GM19328 (cell line): ENCODE results near the gene HCFC1R1.

Experiments used
- ATAC-seq: cut with Tn5 transposase; IDR thresholded peaks from one replicate; pipeline ENCODE4 v1.9.1; 2021; ENCODE audit warnings: mild to moderate bottlenecking, moderate library complexity; ENCODE audit not compliant: unreplicated experiment

The HCFC1R1 gene

DNA sequence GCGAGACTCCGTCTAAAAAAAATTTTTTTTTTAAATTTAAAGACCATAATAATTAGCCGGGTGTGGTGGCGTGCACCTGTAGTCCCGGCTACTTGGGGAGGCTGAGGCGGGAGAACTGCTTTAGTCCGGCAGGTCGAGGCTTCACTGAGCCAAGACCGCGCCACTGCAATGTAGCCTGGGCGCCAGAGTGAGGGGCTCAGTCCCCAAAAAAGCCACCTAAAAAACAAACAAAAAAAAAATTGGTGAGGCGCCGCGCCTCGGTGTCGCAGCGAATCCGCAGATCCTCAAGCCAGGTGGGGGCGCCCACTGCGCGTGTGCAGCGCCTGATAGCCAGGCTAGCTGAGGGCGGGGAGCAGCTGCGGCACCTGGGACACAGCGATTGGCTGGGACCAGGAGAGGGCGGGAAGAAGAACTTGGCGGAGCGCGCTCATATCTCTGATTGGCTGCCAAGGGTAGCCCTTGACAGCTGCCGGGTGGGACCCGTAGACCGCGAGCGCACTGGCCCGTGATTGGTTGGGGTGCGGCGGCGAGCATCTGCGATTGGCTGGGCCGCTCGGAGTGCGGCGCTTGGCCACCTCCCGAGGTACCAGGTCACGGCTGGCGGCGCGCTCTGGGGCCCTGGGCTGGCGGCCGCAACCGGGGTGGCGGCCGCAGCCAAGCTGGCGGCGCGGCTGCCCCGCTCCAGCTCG, 20.0 kb downstream of the HCFC1R1 start:
- ATAC-seq, result peak; percentile 98

DNA sequence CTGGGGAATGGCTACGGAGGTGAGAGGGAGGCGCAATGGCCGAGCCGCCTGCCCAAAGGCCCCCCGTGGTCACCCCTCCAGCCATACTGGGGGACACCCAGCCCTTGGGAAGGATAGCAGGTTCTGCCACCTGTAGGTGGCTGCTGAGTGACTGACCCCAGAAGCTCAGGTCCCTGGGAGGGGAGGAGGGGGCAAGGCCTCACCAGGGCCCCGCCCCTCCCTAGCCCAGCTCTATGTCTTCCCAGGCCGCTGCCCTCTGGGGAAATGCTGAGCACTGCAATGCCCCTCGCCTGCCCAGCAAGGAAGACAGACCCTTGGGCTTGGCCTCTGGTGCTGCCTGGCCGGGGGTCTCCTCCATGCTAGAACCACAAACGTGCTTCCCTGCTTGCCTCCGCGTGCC, 22.4 kb downstream of the HCFC1R1 start:
- no peak for ATAC-seq

DNA sequence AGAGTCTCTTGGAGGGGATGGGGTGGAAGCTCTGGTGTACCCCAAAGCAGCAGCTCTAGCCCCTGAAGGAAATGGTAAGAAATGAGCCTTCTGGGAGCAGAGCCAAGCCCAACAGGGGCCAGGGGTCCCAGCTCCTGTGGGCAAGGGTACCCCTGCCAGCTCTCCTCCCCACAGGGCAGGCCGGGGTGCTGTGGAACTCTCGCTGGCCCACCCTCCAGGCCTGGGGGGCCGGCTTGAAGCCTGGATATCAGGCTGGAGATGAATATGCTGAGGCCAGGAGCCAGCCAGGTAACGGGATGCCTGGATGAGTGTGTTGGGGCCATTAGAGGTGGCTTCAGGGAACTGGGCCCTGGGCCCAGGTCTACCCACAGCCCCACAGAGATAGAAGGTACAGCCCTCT, 23.2 kb downstream of the HCFC1R1 start:
- no peak for ATAC-seq

DNA sequence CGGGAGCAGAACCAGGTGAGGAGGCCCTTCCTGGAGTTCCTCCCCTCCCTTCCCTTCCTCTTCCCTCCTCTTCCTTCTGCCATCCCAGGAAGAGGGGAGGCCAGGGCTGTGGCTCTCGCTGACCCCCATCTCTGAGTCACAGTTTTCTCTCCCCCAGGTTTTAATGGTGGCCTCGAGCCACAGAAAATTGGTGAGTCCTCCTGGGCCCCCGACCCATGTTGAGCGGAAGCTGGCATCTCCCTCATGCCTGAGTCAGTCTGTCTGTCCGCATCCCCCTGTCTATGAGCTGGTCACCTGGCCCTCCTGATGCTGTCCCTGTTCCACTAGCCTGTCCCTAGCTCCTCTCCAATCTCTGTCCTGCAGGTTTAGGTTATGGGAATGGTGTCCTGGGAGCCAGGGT, 23.8 kb downstream of the HCFC1R1 start:
- no peak for ATAC-seq

DNA sequence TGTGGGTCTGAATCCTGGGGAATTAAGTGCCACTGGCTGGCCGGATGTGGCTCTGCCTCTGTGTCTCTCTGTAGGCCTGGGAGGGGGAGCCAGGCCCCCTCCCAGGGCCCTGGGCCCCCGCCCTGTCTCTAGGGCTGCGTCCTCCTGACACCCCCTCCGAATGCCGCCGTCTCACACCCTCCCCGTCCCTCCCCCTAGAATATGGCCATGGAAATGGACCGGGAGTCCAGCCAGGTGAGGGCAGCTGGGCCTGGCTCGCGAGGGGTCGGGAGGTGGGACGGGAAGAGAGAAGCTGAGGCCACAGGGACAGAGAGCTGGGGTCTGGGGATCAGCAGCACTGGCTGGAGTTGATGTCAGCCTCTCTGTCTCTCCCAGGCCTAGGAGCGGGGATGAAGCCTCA, 27.4 kb downstream of the HCFC1R1 start:
- ATAC-seq, result no peak

DNA sequence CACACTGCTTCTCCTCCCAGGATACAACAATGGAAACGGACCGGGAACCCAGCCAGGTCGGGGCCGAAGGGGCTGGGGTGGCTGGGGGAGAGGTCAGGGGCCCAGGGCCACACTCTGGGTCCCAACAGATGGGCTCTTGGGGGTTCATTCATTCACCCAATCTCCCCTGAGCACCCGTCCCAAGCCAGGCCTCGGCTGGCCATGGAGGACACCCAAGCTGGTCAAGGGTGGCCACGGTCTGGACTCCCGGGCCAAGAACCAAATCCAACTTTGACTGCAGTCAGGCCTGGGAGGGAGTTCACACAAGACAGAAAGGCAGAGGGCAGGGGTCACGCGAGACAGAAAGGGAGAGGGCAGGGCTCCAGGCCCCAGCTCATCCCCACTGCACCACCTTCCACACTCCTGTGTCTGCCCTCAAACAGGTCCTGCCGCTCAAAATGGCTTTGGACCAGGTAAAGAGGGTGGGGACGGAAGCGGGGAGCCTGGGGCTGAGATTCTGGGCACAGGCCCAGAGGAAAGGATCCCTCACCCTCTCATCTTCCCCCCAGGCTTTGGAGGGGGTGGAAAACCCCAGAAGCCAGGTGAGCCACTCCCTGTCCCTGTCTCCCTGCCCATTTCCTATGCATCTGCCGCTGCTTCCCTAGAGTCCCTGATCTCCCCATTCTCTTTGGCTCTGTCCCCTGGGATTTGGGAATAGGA, 31.2 kb downstream of the HCFC1R1 start:
- no peak for ATAC-seq

DNA sequence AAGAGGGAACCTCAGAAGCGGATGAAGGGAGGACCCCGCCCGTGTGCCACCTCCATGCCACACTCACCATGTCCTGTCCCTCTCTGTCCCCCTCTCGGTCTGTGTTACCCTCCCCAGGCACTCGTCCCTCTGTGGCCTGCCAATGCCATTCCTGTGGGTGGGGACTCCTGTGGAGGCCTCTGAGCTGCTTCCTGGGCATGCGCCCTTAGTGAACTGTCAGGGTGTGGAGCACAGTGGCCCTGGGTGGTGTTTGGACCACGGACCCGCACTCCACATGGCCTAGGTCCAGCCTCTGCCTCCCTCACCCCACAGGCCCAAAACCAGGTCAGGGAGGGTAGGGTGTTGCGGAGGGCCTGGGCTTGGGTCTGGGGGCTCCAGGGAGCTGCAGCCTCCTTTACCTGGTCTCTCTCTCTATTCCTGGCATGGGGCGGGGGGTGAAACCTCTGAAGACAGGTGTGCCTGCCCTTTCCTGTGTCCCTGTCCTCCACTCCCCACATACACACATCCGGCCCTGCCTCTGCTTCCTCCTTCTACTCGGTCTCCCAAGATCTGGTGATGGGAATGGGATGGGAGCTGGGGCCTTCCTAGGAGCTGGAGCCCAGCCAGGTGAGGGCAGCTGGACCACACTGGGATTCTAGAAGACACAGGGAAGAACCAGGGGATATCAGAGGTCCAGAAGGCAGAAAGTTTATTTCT, 32.0 kb downstream of the HCFC1R1 start:
- ATAC-seq, result no peak

DNA sequence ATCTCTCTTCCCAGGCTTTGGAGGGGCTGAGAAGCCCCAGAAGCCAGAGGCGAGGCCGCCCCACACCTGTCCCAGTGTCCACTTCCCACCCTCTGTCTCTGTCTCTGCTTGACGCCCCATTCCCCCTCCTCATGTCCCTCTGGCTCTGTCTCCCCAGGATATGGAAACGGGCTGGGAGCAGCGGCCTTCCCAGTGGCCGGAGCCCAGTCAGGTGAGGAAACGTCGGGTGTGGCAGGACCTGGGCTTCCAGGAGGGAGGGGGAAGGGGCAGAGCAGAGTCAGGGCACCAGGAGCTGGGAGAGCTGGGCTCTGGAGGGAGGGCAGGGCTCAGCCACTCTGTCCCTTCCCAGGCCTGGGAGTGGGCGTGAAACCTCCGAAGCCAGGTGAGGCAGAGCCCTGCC, 32.9 kb downstream of the HCFC1R1 start:
- ATAC-seq, result no peak

DNA sequence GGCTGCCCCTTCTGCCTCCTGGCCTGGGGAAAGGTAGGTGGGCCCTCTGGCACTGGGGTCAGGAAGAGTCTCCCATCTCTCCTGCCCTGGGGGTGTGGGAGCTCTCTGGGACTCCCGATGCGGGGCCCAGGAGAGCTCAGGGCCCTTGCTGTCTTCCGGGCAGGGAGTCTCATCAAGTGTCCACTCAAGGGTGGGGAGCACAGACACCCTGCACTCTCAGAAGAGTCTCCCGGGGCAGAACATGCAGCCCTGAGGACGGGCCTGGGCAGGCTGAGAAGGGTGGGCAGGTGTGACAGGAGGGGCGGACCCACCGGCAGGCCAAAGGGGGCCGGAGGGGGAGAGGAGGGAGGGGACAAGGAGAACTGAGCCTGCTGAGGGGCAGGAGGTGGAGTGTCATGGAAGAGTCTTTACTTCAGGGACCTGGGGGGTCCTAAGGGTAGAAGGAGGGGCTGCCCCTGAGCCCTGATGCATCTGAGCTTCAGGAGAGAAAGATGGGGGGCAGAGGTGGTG, 35.1 kb downstream of the HCFC1R1 start:
- no peak for ATAC-seq

DNA sequence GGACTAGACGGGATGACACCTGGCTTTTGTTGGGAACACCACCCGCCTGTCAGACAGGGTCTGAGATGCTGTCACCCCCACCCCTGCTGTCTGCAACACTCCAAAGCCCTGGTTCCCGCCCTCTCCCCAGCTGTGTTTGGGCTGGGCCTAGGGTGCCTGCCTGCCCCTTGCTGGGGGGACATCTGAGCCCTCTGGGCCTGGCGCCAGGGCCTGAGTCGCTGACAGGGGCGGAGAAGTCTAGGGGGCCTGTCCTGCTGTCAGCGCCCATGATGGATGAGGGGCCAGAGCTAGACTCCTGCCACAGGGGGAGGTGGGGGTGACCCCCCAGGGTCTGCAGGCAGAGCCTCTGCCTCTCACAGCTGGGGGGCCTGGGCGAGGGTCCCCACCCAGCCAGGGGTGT, 35.9 kb downstream of the HCFC1R1 start:
- no peak for ATAC-seq

DNA sequence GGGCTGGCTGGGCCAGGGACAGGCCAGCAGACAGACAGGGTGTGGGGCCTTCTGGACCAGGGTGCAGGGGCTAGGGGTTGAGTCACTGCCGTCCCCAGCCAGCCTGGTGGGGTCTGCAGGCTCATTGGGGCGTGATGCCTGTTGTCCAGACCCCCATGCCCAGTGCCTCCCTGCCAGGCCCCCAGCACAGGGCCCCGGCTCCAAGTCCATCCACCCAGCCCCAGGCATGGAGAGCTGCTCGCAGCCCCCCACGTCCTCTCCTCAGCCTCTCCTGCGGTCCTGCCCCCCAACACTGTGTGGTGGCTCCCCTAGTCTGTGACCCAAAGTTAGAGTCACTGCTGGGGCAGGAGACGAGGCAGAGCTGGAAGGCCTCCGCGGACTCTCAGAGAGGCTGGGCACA, 36.5 kb downstream of the HCFC1R1 start:
- ATAC-seq, result no peak

DNA sequence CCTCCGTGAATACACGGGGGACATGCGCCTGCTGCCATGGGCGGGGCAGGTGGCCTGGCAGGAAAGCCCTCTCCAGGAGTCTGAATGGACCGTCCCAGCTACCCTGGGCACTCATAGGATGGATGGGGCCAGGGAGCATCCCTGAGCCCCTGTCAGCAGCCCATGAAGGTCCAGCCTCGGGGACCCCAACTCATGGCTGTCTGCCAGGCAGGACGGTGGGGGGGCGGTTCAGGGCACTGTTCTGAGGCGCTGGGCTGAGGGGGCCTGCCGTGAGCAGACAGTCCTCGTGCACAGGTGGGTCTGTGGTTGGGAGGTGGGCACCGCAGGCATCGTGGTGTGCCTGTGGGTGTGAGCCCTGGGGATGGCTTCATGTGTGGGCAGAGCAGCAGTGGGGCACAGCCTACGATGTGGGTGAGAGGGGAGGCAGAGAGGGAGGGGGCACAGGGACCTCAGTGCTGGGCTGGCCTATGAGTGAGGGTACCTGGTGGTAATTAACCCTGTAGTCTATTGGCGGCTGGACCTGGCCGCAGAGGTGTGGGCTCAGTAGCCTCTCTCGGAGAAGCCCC, 37.0 kb downstream of the HCFC1R1 start:
- no peak for ATAC-seq

DNA sequence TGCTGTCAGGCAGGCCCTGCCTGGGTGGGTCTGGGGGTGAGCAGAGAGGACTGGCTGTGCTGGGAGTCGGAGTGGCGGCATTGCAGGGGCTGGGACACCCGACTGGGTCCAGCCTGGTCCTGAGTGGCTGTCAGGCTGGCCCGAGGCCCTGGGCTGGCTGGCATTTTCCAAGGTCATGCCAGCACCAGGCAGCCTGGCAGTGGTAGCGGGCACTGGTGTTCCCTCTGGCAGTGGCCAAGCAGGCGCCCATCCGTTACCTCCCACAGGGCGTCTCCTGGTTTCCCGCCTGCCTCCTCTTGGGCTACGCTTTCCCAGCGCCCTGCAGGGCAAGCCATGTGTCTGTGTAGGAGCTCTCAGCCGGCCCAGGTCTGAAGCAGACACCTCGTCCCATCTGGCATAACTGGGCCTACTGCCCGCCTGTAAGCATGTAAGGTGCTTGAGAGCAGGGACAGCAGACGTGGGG, 37.8 kb downstream of the HCFC1R1 start:
- no peak for ATAC-seq

DNA sequence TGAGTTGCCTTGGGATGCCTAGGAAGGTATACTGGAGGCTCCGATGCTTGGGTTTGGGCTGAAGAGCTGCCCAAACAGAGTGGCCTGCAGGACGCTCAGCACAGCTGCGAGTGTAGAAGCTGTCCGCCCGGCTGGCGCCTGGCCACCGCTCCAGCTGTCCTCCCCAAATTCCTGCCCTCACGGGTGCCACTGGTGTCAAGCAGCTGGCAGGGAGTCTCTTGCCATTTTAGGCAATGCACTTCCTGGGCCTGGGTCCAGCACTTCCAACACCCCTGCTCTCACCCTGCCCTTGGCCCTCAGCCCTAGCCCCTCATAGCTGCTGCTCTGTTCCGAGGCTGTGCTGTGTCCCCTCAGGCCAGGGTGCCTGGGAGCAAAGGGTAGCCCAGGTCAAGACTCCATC, 38.3 kb downstream of the HCFC1R1 start:
- no peak for ATAC-seq

DNA sequence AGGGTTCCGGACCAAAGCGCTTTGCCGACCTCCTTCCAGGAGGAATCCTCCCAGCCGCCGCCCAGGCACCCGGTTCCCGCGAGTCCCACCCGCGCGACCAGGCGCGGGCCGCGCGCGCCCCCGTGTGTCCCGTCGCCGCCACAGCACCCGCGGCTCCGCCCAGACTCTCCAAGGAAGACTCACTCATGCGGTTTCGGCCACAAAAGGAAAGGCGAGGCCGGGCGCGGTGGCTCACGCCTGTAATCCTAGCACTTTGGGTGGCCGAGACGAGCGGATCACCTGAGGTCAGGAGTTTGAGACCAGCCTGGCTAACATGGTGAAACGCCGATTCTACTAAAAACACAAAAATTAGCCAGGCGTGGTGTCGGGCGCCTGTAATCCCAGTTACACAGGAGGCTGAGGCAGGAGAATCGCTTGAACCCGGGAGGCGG, 40.0 kb downstream of the HCFC1R1 start:
- no peak for ATAC-seq

DNA sequence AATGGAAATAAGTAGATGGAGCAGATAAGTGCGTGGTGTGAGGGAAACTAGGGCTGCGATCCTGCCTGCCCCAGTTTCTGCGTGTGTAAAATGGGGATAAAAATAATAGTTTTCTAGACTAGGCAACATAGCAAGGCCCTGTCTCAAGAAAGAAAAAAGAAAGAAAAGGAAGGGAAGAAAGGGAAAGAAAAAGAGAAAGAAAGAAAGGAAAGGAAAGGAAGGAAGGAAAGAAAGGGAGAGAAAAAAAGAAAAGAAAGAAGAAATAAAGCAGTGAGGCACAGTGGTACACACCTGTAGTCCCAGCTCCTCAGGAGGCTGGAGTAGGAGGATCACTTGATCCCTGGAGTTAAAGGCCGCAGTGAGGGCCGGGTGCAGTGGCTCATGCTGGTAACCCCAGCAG, 41.3 kb downstream of the HCFC1R1 start:
- ATAC-seq, result no peak

DNA sequence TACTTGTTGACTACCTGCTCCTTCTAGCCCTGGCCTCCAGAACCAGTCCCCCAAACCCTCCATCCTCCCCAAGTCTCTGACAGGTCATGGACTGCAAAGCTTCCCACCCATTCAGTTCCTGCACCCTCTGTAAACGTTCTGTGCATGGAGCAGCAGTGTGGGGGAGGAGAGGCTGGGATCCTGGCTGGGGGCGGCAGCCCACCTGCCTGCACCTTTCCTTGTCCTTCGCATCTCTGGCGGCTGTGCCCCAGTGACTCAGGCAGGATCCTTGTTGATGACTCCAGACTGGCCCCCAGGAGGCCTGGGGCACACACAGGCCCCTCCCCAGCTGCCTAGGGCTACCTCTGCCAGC, 41.9 kb downstream of the HCFC1R1 start:
- no peak for ATAC-seq

DNA sequence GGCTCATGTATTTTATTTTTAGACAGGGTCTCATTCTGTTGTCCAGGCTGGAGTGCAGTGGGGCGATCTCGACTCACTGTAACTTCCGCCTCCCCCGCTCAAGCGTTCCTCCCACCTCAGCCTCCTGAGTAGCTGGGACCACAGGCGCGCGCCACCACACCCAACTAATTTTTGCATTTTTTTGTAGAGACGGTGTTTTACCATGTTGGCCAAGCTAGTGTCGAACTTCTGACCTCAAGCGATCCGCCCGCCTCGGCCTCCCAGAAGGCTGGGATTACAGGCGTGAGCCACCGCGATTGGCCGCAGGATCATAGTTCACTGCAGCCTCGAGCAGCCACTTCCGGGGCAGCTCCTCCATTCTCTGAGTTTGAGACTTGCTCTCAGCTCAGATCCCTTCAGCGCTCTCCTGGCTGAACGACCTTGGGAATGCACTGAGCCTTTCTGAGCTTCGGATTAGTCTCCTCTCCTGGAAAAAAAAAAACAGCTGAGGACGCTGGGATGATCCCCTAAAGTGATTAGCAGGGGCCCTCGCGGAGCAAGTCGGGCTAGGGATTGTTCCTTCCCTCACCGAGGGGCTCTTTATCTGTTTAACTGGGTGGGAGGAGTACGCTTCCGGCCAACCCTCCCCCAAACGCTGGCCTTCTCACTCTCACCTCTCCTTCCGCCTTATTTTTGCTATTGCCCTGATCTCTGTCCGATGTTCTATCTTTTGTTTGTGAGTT, 42.4 kb downstream of the HCFC1R1 start:
- ATAC-seq, result no peak

DNA sequence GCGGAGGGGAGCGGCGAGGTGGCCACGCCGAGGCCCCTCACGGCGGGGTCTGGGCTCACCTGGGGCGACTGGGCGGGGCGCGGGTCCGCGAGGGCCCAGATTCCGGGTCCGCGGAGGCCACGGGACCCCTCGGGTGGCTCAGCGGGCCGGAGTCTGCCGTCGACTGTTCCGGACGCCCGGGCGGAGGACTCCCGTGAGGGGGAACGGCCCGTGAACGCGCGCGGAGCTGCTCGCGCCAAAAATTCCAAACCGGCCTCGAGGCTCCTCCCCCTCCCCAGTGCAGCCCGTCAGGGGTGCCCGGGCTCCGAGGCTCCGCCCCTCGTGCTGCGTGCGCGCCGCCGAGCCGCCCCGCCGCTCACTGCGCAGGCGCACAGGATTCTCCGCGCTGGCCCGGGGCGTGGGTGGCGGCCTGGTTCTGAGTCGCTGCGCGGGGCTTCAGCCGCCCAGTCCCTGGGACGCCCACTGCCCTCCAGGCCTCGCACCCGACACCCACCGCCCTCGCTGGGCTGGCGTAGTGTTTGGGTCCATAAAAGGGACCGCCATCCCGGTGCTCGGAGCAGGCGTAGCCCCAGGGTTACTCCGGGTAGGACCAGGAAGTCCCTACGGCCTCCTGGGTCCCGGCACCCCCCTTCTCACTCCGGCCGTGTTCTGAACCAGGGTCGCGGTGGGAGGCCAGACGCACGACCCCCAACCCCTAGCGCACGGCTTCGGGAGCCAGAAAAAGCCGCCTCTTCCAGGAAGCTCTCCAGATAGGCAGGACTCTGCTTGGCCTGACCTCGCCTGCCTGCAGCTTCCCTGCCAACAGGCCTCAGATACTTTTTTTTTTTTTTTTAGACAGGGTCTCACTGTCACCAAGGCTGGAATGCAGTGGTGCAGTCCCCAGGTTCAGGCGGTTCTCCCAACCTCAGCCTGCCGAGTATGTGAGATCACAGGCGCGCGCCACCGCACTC, 43.2 kb downstream of the HCFC1R1 start, which contains the start of gene PKMYT1:
TSS of gene PKMYT1 (minus strand) at position 220 of the 950 bp plus-strand sequence. CDS start 789 bp downstream, outside the sequence.
- ATAC-seq, result peak; percentile 75
